Measurements from ENCODE around the gene FXR2. TPM values are rescaled to one million over a fixed set of nuclear protein-coding genes. Genes with fewer than 3 reads are reported as not detected.

Gene FXR2
- total RNA-seq, 2 experiments from 2014 or later: 29.7 to 36.8 TPM

DNA sequence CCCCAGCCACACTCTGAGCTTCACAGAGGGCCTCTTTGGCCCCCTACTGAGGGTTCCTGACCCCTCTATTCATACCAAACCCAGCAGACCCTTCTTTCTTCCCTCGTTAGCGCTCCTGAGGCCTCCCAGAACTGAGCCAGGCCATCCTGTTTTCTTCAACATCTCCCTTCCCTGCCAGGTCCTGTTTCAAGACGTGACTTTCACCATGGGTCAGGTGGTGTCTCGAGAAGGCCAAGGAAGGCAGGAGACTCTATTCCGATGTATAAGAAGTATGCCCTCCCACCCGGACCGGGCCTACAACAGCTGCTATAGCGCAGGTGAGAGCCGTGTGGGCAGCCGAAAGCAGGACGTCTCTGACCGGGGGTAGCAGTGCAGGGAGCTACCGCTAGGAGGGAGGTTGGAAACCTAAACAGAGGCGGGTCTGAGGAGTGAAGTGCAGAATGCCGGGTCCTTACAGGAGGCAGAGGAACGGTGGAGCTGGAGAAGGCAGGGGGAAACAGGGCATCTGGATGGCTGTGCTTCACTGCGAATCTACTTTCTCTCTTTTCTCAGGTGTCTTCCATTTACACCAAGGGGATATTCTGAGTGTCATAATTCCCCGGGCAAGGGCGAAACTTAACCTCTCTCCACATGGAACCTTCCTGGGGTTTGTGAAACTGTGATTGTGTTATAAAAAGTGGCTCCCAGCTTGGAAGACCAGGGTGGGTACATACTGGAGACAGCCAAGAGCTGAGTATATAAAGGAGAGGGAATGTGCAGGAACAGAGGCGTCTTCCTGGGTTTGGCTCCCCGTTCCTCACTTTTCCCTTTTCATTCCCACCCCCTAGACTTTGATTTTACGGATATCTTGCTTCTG is 54.3 kb downstream of the FXR2 start:
- DNase-seq: peak; percentile 74
- CTCF ChIA-PET: interaction anchor here (0.8 to 7.5 kb wide), 46 partner anchors 8 to 237 kb away, joined by 3 to 96 read pairs (median 5); partner anchors contain the start of genes ACAP1, CD68, MPDU1 and NEURL4
- intact Hi-C loops (cut with micrococcal nuclease): loop anchor here (1.0 kb wide), 12 partner anchors 11 to 308 kb away; partner anchors contain the start of genes ELP5, FXR2, MPDU1 and PLSCR3
- Mint-ChIP-seq H3K4me3 (peak overlapping the region; percentile 87), H3K9me3 (no peaks in the 10 kb centered on the region), H3K36me3 (ENCODE audit: low read depth) (peaks cover 17% of the 10 kb centered on the region), H3K4me1 (ENCODE audit: low read depth) (peaks cover 61% of the 10 kb centered on the region), H3K27ac (peak overlapping the region; percentile 84), H3K27me3 (ENCODE audit: low read depth) (no peaks in the 10 kb centered on the region)

- H3K36me3 Mint-ChIP-seq (ENCODE audit: low read depth): peaks cover 11% of the 10 kb centered on the region
- no peaks in the 10 kb centered on the region for H3K27me3 Mint-ChIP-seq (ENCODE audit: low read depth)
- CTCF ChIA-PET: interaction anchor here (1.0 to 7.5 kb wide), 29 partner anchors 10 to 236 kb away, joined by 3 to 96 read pairs (median 7); partner anchors contain the start of genes ACAP1, CD68, MPDU1 and NEURL4
- DNase-seq: no peak
- H3K27ac Mint-ChIP-seq: peak overlapping the region; percentile 84
- no peaks in the 10 kb centered on the region for H3K9me3 Mint-ChIP-seq
- intact Hi-C loops (cut with micrococcal nuclease): no loop called here
- peak overlapping the region; percentile 58 for H3K4me3 Mint-ChIP-seq
- peaks cover 61% of the 10 kb centered on the region for H3K4me1 Mint-ChIP-seq (ENCODE audit: low read depth)
Observed at GRCh38 chr17:7559320-7560171, 55.2 kb downstream of the FXR2 start.

DNA sequence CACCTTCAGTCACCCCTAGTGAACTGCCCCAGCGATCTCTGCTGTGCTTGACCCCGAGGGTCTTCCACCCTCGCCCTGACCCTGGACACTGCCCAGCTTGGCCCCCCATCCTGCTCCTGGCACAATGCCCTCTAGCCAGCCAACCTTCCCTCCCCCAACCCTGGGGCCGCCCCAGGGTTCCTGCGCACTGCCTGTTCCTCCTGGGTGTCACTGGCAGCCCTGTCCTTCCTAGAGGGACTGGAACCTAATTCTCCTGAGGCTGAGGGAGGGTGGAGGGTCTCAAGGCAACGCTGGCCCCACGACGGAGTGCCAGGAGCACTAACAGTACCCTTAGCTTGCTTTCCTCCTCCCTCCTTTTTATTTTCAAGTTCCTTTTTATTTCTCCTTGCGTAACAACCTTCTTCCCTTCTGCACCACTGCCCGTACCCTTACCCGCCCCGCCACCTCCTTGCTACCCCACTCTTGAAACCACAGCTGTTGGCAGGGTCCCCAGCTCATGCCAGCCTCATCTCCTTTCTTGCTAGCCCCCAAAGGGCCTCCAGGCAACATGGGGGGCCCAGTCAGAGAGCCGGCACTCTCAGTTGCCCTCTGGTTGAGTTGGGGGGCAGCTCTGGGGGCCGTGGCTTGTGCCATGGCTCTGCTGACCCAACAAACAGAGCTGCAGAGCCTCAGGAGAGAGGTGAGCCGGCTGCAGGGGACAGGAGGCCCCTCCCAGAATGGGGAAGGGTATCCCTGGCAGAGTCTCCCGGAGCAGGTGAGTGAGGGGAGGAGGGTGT is 56.0 kb downstream of the FXR2 start, which contains the start of gene TNFSF13:
Gene TNFSF13 (plus strand): TSS at position 207 of the 776 bp plus-strand sequence. CDS start 290 bp downstream, at position 497.
- intact Hi-C loops (cut with micrococcal nuclease): no loop called here
- peaks cover 57% of the 10 kb centered on the region for H3K4me1 Mint-ChIP-seq (ENCODE audit: low read depth)

DNA sequence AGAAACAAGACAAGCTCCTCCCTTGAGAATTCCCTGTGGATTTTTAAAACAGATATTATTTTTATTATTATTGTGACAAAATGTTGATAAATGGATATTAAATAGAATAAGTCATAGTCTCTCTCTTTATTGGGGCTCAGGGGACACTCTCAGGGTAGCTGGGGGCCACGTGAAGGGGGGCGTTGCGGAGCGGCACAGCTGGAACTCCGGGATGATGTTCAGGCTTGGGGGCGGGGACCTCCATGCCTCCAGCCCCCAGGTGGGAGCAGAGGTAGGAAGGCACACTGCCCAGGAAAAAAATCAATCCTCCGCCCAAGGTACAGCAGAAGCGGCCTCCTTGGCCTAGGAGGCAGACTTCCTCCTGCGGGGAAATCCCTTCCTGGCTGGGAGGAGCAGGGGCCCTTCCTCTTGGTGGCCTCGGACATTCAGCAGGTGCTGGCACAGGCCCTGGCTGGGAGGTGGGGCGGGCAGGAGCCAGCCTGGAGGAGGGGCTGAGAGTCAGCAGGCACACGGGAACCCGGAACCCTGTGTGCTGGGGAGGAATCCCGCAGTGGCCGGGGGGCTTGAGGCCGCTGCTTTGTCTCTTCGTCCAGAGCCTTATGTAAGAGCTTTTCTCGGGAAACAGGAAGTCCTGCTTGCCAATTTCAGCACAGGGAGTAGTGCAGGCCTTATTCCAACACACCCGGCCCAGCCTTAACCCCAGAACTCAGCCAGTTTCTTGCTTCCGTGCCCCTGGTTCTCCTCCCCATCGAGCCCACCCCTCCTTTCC is 56.7 kb downstream of the FXR2 start:
- CTCF ChIA-PET: interaction anchor here (0.5 to 7.5 kb wide), 7 partner anchors 29 to 362 kb away, joined by 3 to 96 read pairs (median 3); no protein-coding TSS in a partner anchor
- Mint-ChIP-seq H3K9me3 (no peaks in the 10 kb centered on the region), H3K27ac (peak overlapping the region; percentile 78), H3K36me3 (ENCODE audit: low read depth) (peaks cover 7% of the 10 kb centered on the region), H3K4me1 (ENCODE audit: low read depth) (peaks cover 61% of the 10 kb centered on the region), H3K27me3 (ENCODE audit: low read depth) (no peaks in the 10 kb centered on the region), H3K4me3 (peak overlapping the region; percentile 58)
- peak; percentile 42 for DNase-seq
- intact Hi-C loops (cut with micrococcal nuclease): no loop called here

More for the DNA sequence above, 56.0 kb downstream of the FXR2 start, which contains the start of gene TNFSF13:
- peak within 1 kb of the TSS; percentile 78 for H3K27ac Mint-ChIP-seq
- no peaks in the 10 kb centered on the region for H3K27me3 Mint-ChIP-seq (ENCODE audit: low read depth)
- CTCF ChIA-PET: interaction anchor here (0.7 to 7.5 kb wide), 4 partner anchors 28 to 122 kb away, joined by 3 to 96 read pairs (median 3); no protein-coding TSS in a partner anchor
- no peaks in the 10 kb centered on the region for H3K9me3 Mint-ChIP-seq
- H3K36me3 Mint-ChIP-seq (ENCODE audit: low read depth): peaks cover 7% of the 10 kb centered on the region
- DNase-seq: no peak
- H3K4me3 Mint-ChIP-seq: peak within 1 kb of the TSS; percentile 58

DNA sequence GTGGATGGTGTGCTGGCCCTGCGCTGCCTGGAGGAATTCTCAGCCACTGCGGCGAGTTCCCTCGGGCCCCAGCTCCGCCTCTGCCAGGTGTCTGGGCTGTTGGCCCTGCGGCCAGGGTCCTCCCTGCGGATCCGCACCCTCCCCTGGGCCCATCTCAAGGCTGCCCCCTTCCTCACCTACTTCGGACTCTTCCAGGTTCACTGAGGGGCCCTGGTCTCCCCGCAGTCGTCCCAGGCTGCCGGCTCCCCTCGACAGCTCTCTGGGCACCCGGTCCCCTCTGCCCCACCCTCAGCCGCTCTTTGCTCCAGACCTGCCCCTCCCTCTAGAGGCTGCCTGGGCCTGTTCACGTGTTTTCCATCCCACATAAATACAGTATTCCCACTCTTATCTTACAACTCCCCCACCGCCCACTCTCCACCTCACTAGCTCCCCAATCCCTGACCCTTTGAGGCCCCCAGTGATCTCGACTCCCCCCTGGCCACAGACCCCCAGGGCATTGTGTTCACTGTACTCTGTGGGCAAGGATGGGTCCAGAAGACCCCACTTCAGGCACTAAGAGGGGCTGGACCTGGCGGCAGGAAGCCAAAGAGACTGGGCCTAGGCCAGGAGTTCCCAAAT is 57.4 kb downstream of the FXR2 start:
- intact Hi-C loops (cut with micrococcal nuclease): no loop called here
- no peaks in the 10 kb centered on the region for H3K9me3 Mint-ChIP-seq
- no peaks in the 10 kb centered on the region for H3K27me3 Mint-ChIP-seq (ENCODE audit: low read depth)
- CTCF ChIA-PET: interaction anchor here (0.5 to 7.5 kb wide), 7 partner anchors 33 to 361 kb away, joined by 3 to 96 read pairs (median 3); no protein-coding TSS in a partner anchor
- no peak overlapping the region for H3K4me3 Mint-ChIP-seq
- no peaks in the 10 kb centered on the region for H3K36me3 Mint-ChIP-seq (ENCODE audit: low read depth)
- no peak for DNase-seq
- peaks cover 61% of the 10 kb centered on the region for H3K4me1 Mint-ChIP-seq (ENCODE audit: low read depth)
- H3K27ac Mint-ChIP-seq: no peak overlapping the region

- DNase-seq: no peak
- intact Hi-C loops (cut with micrococcal nuclease): no loop called here
- H3K27ac Mint-ChIP-seq: no peak overlapping the region
- H3K4me1 Mint-ChIP-seq (ENCODE audit: low read depth): peaks cover 66% of the 10 kb centered on the region
- H3K27me3 Mint-ChIP-seq (ENCODE audit: low read depth): no peaks in the 10 kb centered on the region
- H3K9me3 Mint-ChIP-seq: no peaks in the 10 kb centered on the region
- no peak overlapping the region for H3K4me3 Mint-ChIP-seq
- CTCF ChIA-PET: interaction anchor here (7.5 kb wide), 1 partner anchor 42 kb away, joined by 96 read pairs; no protein-coding TSS in a partner anchor
- H3K36me3 Mint-ChIP-seq (ENCODE audit: low read depth): no peaks in the 10 kb centered on the region
Observed at GRCh38 chr17:7556627-7557026, 58.1 kb downstream of the FXR2 start.

DNA sequence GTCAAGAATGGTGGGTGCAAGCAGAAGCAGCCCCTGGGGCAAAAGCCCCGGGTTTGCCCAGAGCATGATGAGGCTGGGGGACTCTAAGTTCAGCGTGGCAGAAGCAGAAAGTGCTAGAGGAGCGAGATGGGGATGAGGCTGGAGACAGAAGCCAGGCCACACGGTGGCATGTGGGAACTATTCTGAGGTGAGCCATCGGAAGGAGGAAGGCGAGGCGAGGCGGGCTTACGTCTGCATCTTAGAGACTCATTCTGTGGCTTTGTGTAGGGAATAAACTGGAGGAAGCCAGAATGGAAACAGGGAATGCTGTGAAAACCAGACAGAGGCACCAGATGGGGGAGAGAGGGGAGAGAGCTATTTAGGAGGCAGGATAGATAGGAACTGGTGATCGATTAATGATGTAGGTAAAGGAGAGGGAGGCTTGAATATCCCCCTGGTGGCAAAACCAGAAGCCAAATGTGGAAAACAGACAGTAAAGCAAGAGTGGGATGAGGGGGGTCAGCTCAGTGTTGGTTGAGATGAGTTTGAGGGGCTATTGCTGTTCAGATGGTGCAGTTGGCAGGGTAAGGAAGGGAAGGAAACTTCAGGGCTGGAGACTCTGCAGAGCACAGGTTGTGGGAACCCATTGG is 59.3 kb downstream of the FXR2 start:
- no peak for DNase-seq
- H3K36me3 Mint-ChIP-seq (ENCODE audit: low read depth): no peaks in the 10 kb centered on the region
- intact Hi-C loops (cut with micrococcal nuclease): no loop called here
- H3K27me3 Mint-ChIP-seq (ENCODE audit: low read depth): no peaks in the 10 kb centered on the region
- H3K9me3 Mint-ChIP-seq: no peaks in the 10 kb centered on the region
- CTCF ChIA-PET: interaction anchor here (0.6 to 7.5 kb wide), 2 partner anchors 31 to 41 kb away, joined by 4 to 96 read pairs; no protein-coding TSS in a partner anchor
- no peak overlapping the region for H3K27ac Mint-ChIP-seq
- H3K4me3 Mint-ChIP-seq: no peak overlapping the region
- peaks cover 70% of the 10 kb centered on the region for H3K4me1 Mint-ChIP-seq (ENCODE audit: low read depth)

- peak overlapping the region; percentile 78 for H3K27ac Mint-ChIP-seq
- CTCF ChIA-PET: interaction anchor here (2.0 kb wide), 1 partner anchor 36 kb away, joined by 5 read pairs; no protein-coding TSS in a partner anchor
- intact Hi-C loops (cut with micrococcal nuclease): no loop called here
- no peaks in the 10 kb centered on the region for H3K36me3 Mint-ChIP-seq (ENCODE audit: low read depth)
- peaks cover 64% of the 10 kb centered on the region for H3K4me1 Mint-ChIP-seq (ENCODE audit: low read depth)
- H3K4me3 Mint-ChIP-seq: no peak overlapping the region
- no peak for DNase-seq
- H3K27me3 Mint-ChIP-seq (ENCODE audit: low read depth): no peaks in the 10 kb centered on the region
- no peaks in the 10 kb centered on the region for H3K9me3 Mint-ChIP-seq
Observed at GRCh38 chr17:7553356-7553755, 61.3 kb downstream of the FXR2 start.

DNA sequence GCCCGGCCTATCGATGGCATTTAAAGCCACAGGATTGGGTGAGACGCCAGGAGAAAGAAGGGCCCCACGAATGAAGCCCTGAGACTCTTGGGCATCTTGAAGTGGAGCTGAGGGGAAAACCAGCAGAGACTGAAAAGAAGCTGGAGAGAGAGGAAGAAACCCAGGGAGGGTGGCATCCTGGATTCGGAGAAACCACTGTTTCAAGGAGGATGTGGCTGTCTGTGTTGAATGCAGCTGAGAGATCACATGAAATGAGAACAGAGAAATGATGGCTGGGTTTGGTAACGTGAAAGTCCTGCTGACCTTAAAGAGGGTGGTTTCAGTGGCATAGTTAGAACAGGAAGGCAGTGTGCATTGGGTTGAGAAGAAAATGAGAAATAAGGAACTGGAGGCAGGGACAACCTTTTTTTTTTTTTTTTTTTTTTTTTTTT is 62.1 kb downstream of the FXR2 start:
- intact Hi-C loops (cut with micrococcal nuclease): no loop called here
- Mint-ChIP-seq H3K9me3 (no peaks in the 10 kb centered on the region), H3K36me3 (ENCODE audit: low read depth) (no peaks in the 10 kb centered on the region), H3K27me3 (ENCODE audit: low read depth) (no peaks in the 10 kb centered on the region), H3K4me3 (peak overlapping the region; percentile 28), H3K27ac (peak overlapping the region; percentile 78), H3K4me1 (ENCODE audit: low read depth) (peaks cover 62% of the 10 kb centered on the region)
- CTCF ChIA-PET: interaction anchor here (1.0 to 2.0 kb wide), 5 partner anchors 8 to 272 kb away, joined by 3 to 9 read pairs (median 4); partner anchors contain the start of gene SLC2A4
- DNase-seq: peak; percentile 69

GRCh38 chr17:7551396-7551795 is 63.3 kb downstream of the FXR2 start:
- Mint-ChIP-seq H3K9me3 (no peaks in the 10 kb centered on the region), H3K27ac (no peak overlapping the region), H3K36me3 (ENCODE audit: low read depth) (no peaks in the 10 kb centered on the region), H3K27me3 (ENCODE audit: low read depth) (no peaks in the 10 kb centered on the region), H3K4me3 (no peak overlapping the region), H3K4me1 (ENCODE audit: low read depth) (peaks cover 59% of the 10 kb centered on the region)
- DNase-seq: no peak
- intact Hi-C loops (cut with micrococcal nuclease): no loop called here
- CTCF ChIA-PET: interaction anchor here (0.7 to 1.8 kb wide), 4 partner anchors 10 to 114 kb away, joined by 3 to 9 read pairs (median 3); no protein-coding TSS in a partner anchor

All from activated naive CD4-positive, alpha-beta T cell treated with anti-CD3 and anti-CD28 coated beads for 36 hours (primary cell).